Loucy (cell line): ENCODE measurements around the gene CCDC107.

Source experiments
- H2AFZ ChIP-seq: fragments of 200-600 bp; sonication (generic); 2 replicates; pipeline ENCODE4 v1.6.0; 2016; ENCODE audit warnings: antibody characterized with exemption, mild to moderate bottlenecking, low read length, moderate library complexity
- H3F3A ChIP-seq: fragments of 200-600 bp; 2 replicates; pipeline ENCODE4 v1.6.0; 2016; ENCODE audit warnings: antibody characterized with exemption, low read depth, mild to moderate bottlenecking
- H3K27me3 ChIP-seq: fragments of 200-600 bp; sonication (generic); 2 replicates; pipeline ENCODE4 v1.6.1; 2014; ENCODE audit warnings: low read length, mild to moderate bottlenecking; ENCODE audit not compliant: insufficient read depth, poor library complexity, severe bottlenecking
- H3K36me3 ChIP-seq: fragments of 200-600 bp; sonication (generic); 2 replicates; pipeline ENCODE4 v1.6.1; 2016; ENCODE audit warnings: low read length; ENCODE audit not compliant: insufficient read depth
- H3K4me1 ChIP-seq: fragments of 200-600 bp; sonication (generic); 2 replicates; pipeline ENCODE4 v1.5.1; 2014; ENCODE audit warnings: low read length, mild to moderate bottlenecking; ENCODE audit not compliant: insufficient read depth, poor library complexity, severe bottlenecking
- H3K4me2 ChIP-seq: fragments of 200-600 bp; sonication (generic); 2 replicates; pipeline ENCODE4 v1.6.0; 2014; ENCODE audit warnings: antibody characterized with exemption, low read length, low read depth, mild to moderate bottlenecking; ENCODE audit not compliant: poor library complexity, severe bottlenecking
- H3K4me3 ChIP-seq: fragments of 200-600 bp; sonication (generic); 2 replicates; pipeline ENCODE4 v1.5.1; 2014; ENCODE audit warnings: low read length, mild to moderate bottlenecking, mixed read lengths; ENCODE audit not compliant: poor library complexity, severe bottlenecking
- H3K79me2 ChIP-seq: fragments of 200-600 bp; sonication (generic); 2 replicates; pipeline ENCODE4 v1.6.1; 2014; ENCODE audit warnings: low read length; ENCODE audit not compliant: insufficient read depth
- H3K9ac ChIP-seq: fragments of 200-600 bp; sonication (generic); 2 replicates; pipeline ENCODE4 v1.6.0; 2014; ENCODE audit warnings: mild to moderate bottlenecking, low read depth, low read length, moderate library complexity; ENCODE audit not compliant: poor library complexity, severe bottlenecking
- H3K9me2 ChIP-seq: fragments of 200-600 bp; sonication (generic); replicated peaks from 2 replicates; pipeline ENCODE4 v1.6.1; 2016; ENCODE audit warnings: low read depth, low read length, mixed read lengths
- H3K9me3 ChIP-seq: fragments of 200-600 bp; sonication (generic); 2 replicates; pipeline ENCODE4 v1.6.1; 2014; ENCODE audit warnings: mild to moderate bottlenecking, antibody characterized with exemption, low read length, low read depth; ENCODE audit not compliant: insufficient read depth
- H4K20me1 ChIP-seq: fragments of 200-600 bp; sonication (generic); 2 replicates; pipeline ENCODE4 v1.6.0; 2014; ENCODE audit warnings: antibody characterized with exemption, low read length, mild to moderate bottlenecking; ENCODE audit not compliant: insufficient read depth, poor library complexity, severe bottlenecking
- CTCF ChIP-seq: fragments of 200-600 bp; sonication (generic); conservative IDR thresholded peaks from 2 replicates; pipeline ENCODE4 v1.5.1; 2014; ENCODE audit warnings: mild to moderate bottlenecking, antibody characterized with exemption, low read length
- EZH2phosphoT487 ChIP-seq: fragments of 200-600 bp; IDR thresholded peaks from 2 replicates; pipeline ENCODE4 v1.6.1; 2018; ENCODE audit warnings: antibody characterized with exemption, mild to moderate bottlenecking, moderate library complexity, borderline replicate concordance

CCDC107 gene

GRCh38 chr9:35673132-35674024 lies 15.3 kb downstream of the CCDC107 start, which contains the start of gene CA9:
Gene CA9, plus strand, starts transcription at chr9:35673928. Its CDS starts 32 bp downstream, at chr9:35673960.
- no peaks in the 10 kb centered on the region for H3F3A ChIP-seq
- TF ChIP-seq CTCF (no peak), EZH2phosphoT487 (no peak)
- no peaks in the 10 kb centered on the region for H3K9me2 ChIP-seq
- H3K27me3 ChIP-seq: no peaks in the 10 kb centered on the region
- H3K4me3 ChIP-seq: no peak within 1 kb of the TSS
- H3K9ac ChIP-seq: no peak within 1 kb of the TSS
- H4K20me1 ChIP-seq: no peaks in the 10 kb centered on the region
- H2AFZ ChIP-seq: no peak within 1 kb of the TSS
- no peaks in the 10 kb centered on the region for H3K36me3 ChIP-seq
- no peaks in the 10 kb centered on the region for H3K79me2 ChIP-seq
- no peaks in the 10 kb centered on the region for H3K4me1 ChIP-seq
- no peak within 1 kb of the TSS for H3K4me2 ChIP-seq
- H3K9me3 ChIP-seq: no peaks in the 10 kb centered on the region

- no peaks in the 10 kb centered on the region for H3K9me2 ChIP-seq
- no peak overlapping the region for H3K9ac ChIP-seq
- no peaks in the 10 kb centered on the region for H3K4me1 ChIP-seq
- no peaks in the 10 kb centered on the region for H3F3A ChIP-seq
- H3K4me3 ChIP-seq: no peak overlapping the region
- no peaks in the 10 kb centered on the region for H3K79me2 ChIP-seq
- H3K36me3 ChIP-seq: no peaks in the 10 kb centered on the region
- no peak for TF ChIP-seq CTCF
- TF ChIP-seq EZH2phosphoT487: no peak
- no peaks in the 10 kb centered on the region for H4K20me1 ChIP-seq
- H3K9me3 ChIP-seq: no peaks in the 10 kb centered on the region
- no peaks in the 10 kb centered on the region for H3K27me3 ChIP-seq
- no peak overlapping the region for H3K4me2 ChIP-seq
- no peak overlapping the region for H2AFZ ChIP-seq
These were observed 15.9 kb downstream of the CCDC107 start for GRCh38 chr9:35674025-35674361.

GRCh38 chr9:35675204-35675603 lies 17.1 kb downstream of the CCDC107 start:
- no peaks in the 10 kb centered on the region for H3K36me3 ChIP-seq
- no peak overlapping the region for H3K4me3 ChIP-seq
- H4K20me1 ChIP-seq: no peaks in the 10 kb centered on the region
- no peaks in the 10 kb centered on the region for H3K4me1 ChIP-seq
- no peak overlapping the region for H3K9ac ChIP-seq
- TF ChIP-seq EZH2phosphoT487 (no peak), CTCF (no peak)
- H3K79me2 ChIP-seq: no peaks in the 10 kb centered on the region
- H3K4me2 ChIP-seq: no peak overlapping the region
- H2AFZ ChIP-seq: no peak overlapping the region
- no peaks in the 10 kb centered on the region for H3K9me2 ChIP-seq
- no peaks in the 10 kb centered on the region for H3K9me3 ChIP-seq
- no peaks in the 10 kb centered on the region for H3K27me3 ChIP-seq
- no peaks in the 10 kb centered on the region for H3F3A ChIP-seq
